Smooth muscle cell (in vitro differentiated cells): ENCODE measurements around the gene GSG1. TPM values are rescaled to one million over a fixed set of nuclear protein-coding genes. Genes with fewer than 3 reads are reported as not detected.

Source experiments
- DNase-seq: peaks from one replicate; lab custom pipeline; 2025; ENCODE audit not compliant: unreplicated experiment; lab: John Stamatoyannopoulos, UW
- H2AFZ ChIP-seq: fragments of 200-600 bp; sonication (generic); 2 replicates; pipeline ENCODE4 v1.6.0; 2016; ENCODE audit warnings: antibody characterized with exemption, low read depth, mild to moderate bottlenecking
- H3F3A ChIP-seq: fragments of 200-600 bp; sonication (generic); 2 replicates; pipeline ENCODE4 v1.6.0; 2017; ENCODE audit warnings: antibody characterized with exemption, low read depth
- H3K27ac ChIP-seq: fragments of 200-600 bp; sonication (generic); 2 replicates; pipeline ENCODE4 v1.5.1; 2016; ENCODE audit warnings: low read depth, mild to moderate bottlenecking
- H3K27me3 ChIP-seq: fragments of 200-600 bp; sonication (generic); 2 replicates; pipeline ENCODE4 v1.6.1; 2016; ENCODE audit warnings: low read depth, mild to moderate bottlenecking
- H3K36me3 ChIP-seq: fragments of 200-600 bp; sonication (generic); 2 replicates; pipeline ENCODE4 v1.5.1; 2016; ENCODE audit warnings: low read depth
- H3K4me1 ChIP-seq: fragments of 200-600 bp; sonication (generic); 2 replicates; pipeline ENCODE4 v1.5.1; 2016; ENCODE audit warnings: low read depth
- H3K4me2 ChIP-seq: fragments of 200-600 bp; sonication (generic); 2 replicates; pipeline ENCODE4 v1.6.0; 2016; ENCODE audit warnings: mild to moderate bottlenecking
- H3K4me3 ChIP-seq: fragments of 200-600 bp; sonication (generic); 2 replicates; pipeline ENCODE4 v1.5.1; 2016; ENCODE audit warnings: mild to moderate bottlenecking
- H3K79me2 ChIP-seq: fragments of 200-600 bp; sonication (generic); 2 replicates; pipeline ENCODE4 v1.6.0; 2016; ENCODE audit warnings: low read depth, mild to moderate bottlenecking
- H3K9ac ChIP-seq: fragments of 200-600 bp; sonication (generic); 2 replicates; pipeline ENCODE4 v1.6.0; 2016; ENCODE audit warnings: low read depth
- H3K9me3 ChIP-seq: fragments of 200-600 bp; sonication (generic); replicated peaks from 2 replicates; pipeline ENCODE4 v1.5.1; 2016; ENCODE audit warnings: low read depth
- H4K20me1 ChIP-seq: fragments of 200-600 bp; sonication (generic); 2 replicates; pipeline ENCODE4 v1.6.0; 2016; ENCODE audit warnings: low read depth
- CTCF ChIP-seq: fragments of 200-600 bp; sonication (generic); IDR thresholded peaks from 2 replicates; pipeline ENCODE4 v1.5.1; 2017; ENCODE audit warnings: borderline replicate concordance, mild to moderate bottlenecking, antibody characterized with exemption; ENCODE audit not compliant: insufficient read depth, poor library complexity, severe bottlenecking
- WGBS: methylation state at CpG from one replicate; pipeline ENCODE4 v1.1.7; 2016; ENCODE audit warnings: low lambda C conversion rate; 5-methylcytosine and 5-hydroxymethylcytosine counted together
- polyA plus RNA-seq: library from polyadenylated mRNA; unstranded; fragments of >200 nt; fragmentation: Nextera tagmentation; extraction: Ambion mirVana; gene quantifications from 2 replicates; pipeline ENCODE4 v1.2.1, GENCODE V29; 2016
- total RNA-seq: library from RNA; depleted of rRNA; stranded (reverse); fragments of >200 nt; gene quantifications from 2 replicates; pipeline ENCODE4 v1.2.3, GENCODE V29; 2014

The GSG1 gene
- total and polyA plus RNA-seq, 2 experiments from 2014 or later: not detected

- H3K4me3 ChIP-seq: no peak overlapping the region
- H2AFZ ChIP-seq: no peak overlapping the region
- no peak for TF ChIP-seq CTCF
- H3K4me1 ChIP-seq: no peaks in the 10 kb centered on the region
- no peaks in the 10 kb centered on the region for H3F3A ChIP-seq
- 96% methylated on average over 2 of the region's 2 CpGs for WGBS
- no peaks in the 10 kb centered on the region for H3K79me2 ChIP-seq
- no peaks in the 10 kb centered on the region for H3K9me3 ChIP-seq
- H3K27ac ChIP-seq: no peak overlapping the region
- DNase-seq: no peak
- no peak overlapping the region for H3K4me2 ChIP-seq
- no peaks in the 10 kb centered on the region for H3K27me3 ChIP-seq
- H4K20me1 ChIP-seq: no peaks in the 10 kb centered on the region
- no peak overlapping the region for H3K9ac ChIP-seq
- no peaks in the 10 kb centered on the region for H3K36me3 ChIP-seq
Measured at GRCh38 chr12:13041224-13041623, 62.2 kb downstream of the GSG1 start.

- H3F3A ChIP-seq: no peaks in the 10 kb centered on the region
- H4K20me1 ChIP-seq: no peaks in the 10 kb centered on the region
- no peak overlapping the region for H3K27ac ChIP-seq
- H2AFZ ChIP-seq: no peak overlapping the region
- no peak overlapping the region for H3K4me3 ChIP-seq
- no peaks in the 10 kb centered on the region for H3K9me3 ChIP-seq
- H3K4me2 ChIP-seq: no peak overlapping the region
- H3K27me3 ChIP-seq: no peaks in the 10 kb centered on the region
- H3K36me3 ChIP-seq: no peaks in the 10 kb centered on the region
- H3K9ac ChIP-seq: no peak overlapping the region
- DNase-seq: no peak
- no peak for TF ChIP-seq CTCF
- no peaks in the 10 kb centered on the region for H3K79me2 ChIP-seq
- H3K4me1 ChIP-seq: no peaks in the 10 kb centered on the region
- WGBS: 63% methylated on average over 5 of the region's 5 CpGs
Measured at GRCh38 chr12:13039328-13039956, 64.0 kb downstream of the GSG1 start.

- no peak overlapping the region for H2AFZ ChIP-seq
- DNase-seq: no peak
- WGBS: 91% methylated on average over 4 of the region's 4 CpGs
Measured at GRCh38 chr12:13038491-13039161, 64.8 kb downstream of the GSG1 start.

More at GRCh38 chr12:13038491-13039161, 64.8 kb downstream of the GSG1 start:
- no peaks in the 10 kb centered on the region for H3F3A ChIP-seq
- H3K36me3 ChIP-seq: no peaks in the 10 kb centered on the region
- no peaks in the 10 kb centered on the region for H4K20me1 ChIP-seq
- no peak for TF ChIP-seq CTCF
- H3K4me2 ChIP-seq: no peak overlapping the region
- H3K27ac ChIP-seq: no peak overlapping the region
- H3K4me3 ChIP-seq: no peak overlapping the region
- no peaks in the 10 kb centered on the region for H3K27me3 ChIP-seq
- H3K9me3 ChIP-seq: no peaks in the 10 kb centered on the region
- no peak overlapping the region for H3K9ac ChIP-seq
- no peaks in the 10 kb centered on the region for H3K79me2 ChIP-seq
- H3K4me1 ChIP-seq: no peaks in the 10 kb centered on the region
